Panc1 (cell line): ENCODE data around the gene KIR3DL3. TPM values are rescaled to one million over a fixed set of nuclear protein-coding genes. Genes with fewer than 3 reads are reported as not detected.
"Not testable (repeated sequence)": the region's sequence is repeated elsewhere in the genome, so short reads cannot be mapped to it uniquely, and the experiment has no call there.

ENCODE experiments used
- ATAC-seq: fragments of 200-7000 bp; cut with Tn5 transposase; 2 replicates; pipeline ENCODE4 v1.9.1; 2020; ENCODE audit warnings: mild to moderate bottlenecking, moderate library complexity
- BruUV-seq: library from RNA; stranded (reverse); fragments of 400-500 nt; replicated peaks from 2 replicates; lab custom pipeline; 2021; lab: Mats Ljungman, UMichigan
- CTCF ChIA-PET: fragments of 300-600 bp; sonication (Branson Sonifier 250); formaldehyde crosslinking; loops from one replicate; lab custom pipeline; 2022; ENCODE audit warnings: antibody characterized with exemption; lab: Charles Lee
- POLR2A ChIA-PET: fragments of 300-600 bp; sonication (Branson Sonifier 250); formaldehyde crosslinking; loops from one replicate; lab custom pipeline; 2022; ENCODE audit warnings: antibody characterized with exemption; lab: Charles Lee
- DNase-seq: peaks from one replicate; pipeline ENCODE4 v3.0.0-alpha.2; 2010; ENCODE audit warnings: low read depth, low spot score
- H3K27ac ChIP-seq: 2 replicates; pipeline ENCODE4 v1.5.1; 2011; ENCODE audit warnings: mild to moderate bottlenecking, low read length, inconsistent platforms
- H3K27me3 ChIP-seq: fragments of 200-500 bp; sonication (Bioruptor generic); 2 replicates; pipeline ENCODE4 v1.6.0; 2014; ENCODE audit warnings: low read length, inconsistent platforms; ENCODE audit not compliant: control insufficient read depth, insufficient read depth
- H3K36me3 ChIP-seq: fragments of 200-500 bp; sonication (Bioruptor generic); 2 replicates; pipeline ENCODE4 v1.5.1; 2014; ENCODE audit warnings: inconsistent platforms, mild to moderate bottlenecking, low read length, moderate library complexity; ENCODE audit not compliant: control insufficient read depth, insufficient read depth
- H3K4me1 ChIP-seq: 2 replicates; pipeline ENCODE4 v1.5.1; 2011; ENCODE audit warnings: inconsistent platforms, mild to moderate bottlenecking, low read length, moderate library complexity; ENCODE audit not compliant: control insufficient read depth, insufficient read depth
- H3K4me3 ChIP-seq, 2 experiments: 2 replicates each; pipeline ENCODE4 v1.5.1; 2011 to 2012; ENCODE audit warnings: low read depth in 2 of 2, low read length in 2 of 2, mild to moderate bottlenecking in 2 of 2, inconsistent platforms in 1 of 2, moderate library complexity in 1 of 2
- H3K9me3 ChIP-seq: fragments of 200-500 bp; sonication (Bioruptor generic); 2 replicates; pipeline ENCODE4 v1.5.1; 2014; ENCODE audit warnings: low read depth, mild to moderate bottlenecking, inconsistent platforms, low read length, moderate library complexity; ENCODE audit not compliant: control insufficient read depth, insufficient read depth
- in situ Hi-C: cut with HindIII; loops from 2 replicates; pipeline ENCODE4 v1.10.0; 2016; ENCODE audit warnings: low sequenced_read_pairs, low pct_unique_long_range_greater_than_20kb
- intact Hi-C: fragments of 100-400 bp; cut with micrococcal nuclease; formaldehyde crosslinking; loops from one replicate; pipeline ENCODE4 v1.10.0; 2022; ENCODE audit not compliant: unreplicated experiment
- total RNA-seq: library from RNA; stranded (reverse); gene quantifications from one replicate; pipeline ENCODE4 v1.2.1, GENCODE V29; 2021; ENCODE audit not compliant: unreplicated experiment

Gene KIR3DL3
- total RNA-seq, 1 experiment from 2014 or later, result not detected

GRCh38 chr19:54772666-54773065 is 48.4 kb downstream of the KIR3DL3 start:
- H3K27ac ChIP-seq, H3K27me3 ChIP-seq, POLR2A ChIA-PET, in situ Hi-C loops, BruUV-seq, DNase-seq, H3K36me3 ChIP-seq, H3K4me3 ChIP-seq, ATAC-seq, H3K4me1 ChIP-seq, CTCF ChIA-PET, H3K9me3 ChIP-seq: not testable (repeated sequence)
- intact Hi-C loops, result loop anchor here (5.0 kb wide), 2 partner anchors 60 to 75 kb away; partner anchors contain the start of gene KIR2DS4

- CTCF ChIA-PET, intact Hi-C loops, H3K9me3 ChIP-seq: not testable (repeated sequence)
Observed at GRCh38 chr19:54775095-54775815, 51.0 kb downstream of the KIR3DL3 start.

GRCh38 chr19:54775830-54776229 is 51.6 kb downstream of the KIR3DL3 start:
- ATAC-seq, in situ Hi-C loops, H3K4me3 ChIP-seq, H3K27me3 ChIP-seq, CTCF ChIA-PET, BruUV-seq, DNase-seq, H3K9me3 ChIP-seq, H3K27ac ChIP-seq, intact Hi-C loops, POLR2A ChIA-PET, H3K4me1 ChIP-seq, H3K36me3 ChIP-seq: not testable (repeated sequence)

More at GRCh38 chr19:54775095-54775815, 51.0 kb downstream of the KIR3DL3 start:
- H3K27me3 ChIP-seq, BruUV-seq, DNase-seq, H3K27ac ChIP-seq, in situ Hi-C loops, POLR2A ChIA-PET, H3K4me3 ChIP-seq, H3K4me1 ChIP-seq, H3K36me3 ChIP-seq: not testable (repeated sequence)
- ATAC-seq, result peak; percentile 40; the same call in 1 of the 2 replicates

- H3K27ac ChIP-seq, H3K27me3 ChIP-seq, H3K36me3 ChIP-seq, intact Hi-C loops, CTCF ChIA-PET, in situ Hi-C loops, H3K9me3 ChIP-seq, POLR2A ChIA-PET, DNase-seq, ATAC-seq, H3K4me1 ChIP-seq, BruUV-seq, H3K4me3 ChIP-seq: not testable (repeated sequence)
Observed at GRCh38 chr19:54777851-54778250, 53.6 kb downstream of the KIR3DL3 start.

DNA sequence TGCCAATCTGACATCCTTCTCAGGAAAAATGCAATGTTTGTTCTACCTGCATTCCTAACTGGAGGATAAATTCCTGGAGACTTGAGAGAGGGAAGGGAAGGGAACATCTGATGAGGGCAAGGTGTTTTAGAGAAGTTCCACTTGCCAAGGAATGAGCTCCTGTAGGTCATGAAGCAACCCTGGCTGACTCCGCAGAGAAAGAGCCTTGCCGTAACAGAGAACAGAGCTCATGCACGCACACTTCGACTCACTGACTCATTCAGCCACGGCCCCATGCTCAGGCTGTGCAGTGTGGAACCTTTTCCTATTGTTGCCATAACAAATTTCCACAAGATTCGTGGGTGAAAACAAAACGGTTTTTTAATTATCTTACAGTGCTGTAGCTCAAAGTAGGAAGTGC is 54.7 kb downstream of the KIR3DL3 start:
- H3K9me3 ChIP-seq, H3K36me3 ChIP-seq, in situ Hi-C loops, ATAC-seq, H3K4me1 ChIP-seq, H3K27me3 ChIP-seq, BruUV-seq, DNase-seq, H3K4me3 ChIP-seq, CTCF ChIA-PET, intact Hi-C loops, H3K27ac ChIP-seq: not testable (repeated sequence)
- POLR2A ChIA-PET, result interaction anchor here (0.6 kb wide), 1 partner anchor 219 kb away, joined by 18 read pairs; no protein-coding TSS in a partner anchor

DNA sequence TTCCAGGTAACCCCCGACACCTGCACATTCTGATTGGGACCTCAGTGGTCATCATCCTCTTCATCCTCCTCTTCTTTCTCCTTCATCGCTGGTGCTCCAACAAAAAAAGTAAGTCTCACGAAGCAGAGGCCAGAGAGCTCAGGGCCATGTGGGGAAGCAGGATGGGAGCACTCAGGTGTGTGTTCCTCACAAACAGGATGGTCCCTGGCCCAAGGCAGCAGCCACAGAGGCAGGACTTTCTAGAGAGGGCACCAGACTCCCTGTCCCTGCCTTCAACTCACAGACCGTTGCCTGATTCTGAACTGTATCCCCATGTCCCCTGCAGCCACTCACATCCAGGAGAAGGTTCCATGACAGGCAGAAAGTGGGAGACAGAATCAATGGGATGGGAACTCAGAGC is 58.7 kb downstream of the KIR3DL3 start:
- H3K4me3 ChIP-seq, H3K27me3 ChIP-seq, in situ Hi-C loops, POLR2A ChIA-PET, H3K4me1 ChIP-seq, H3K27ac ChIP-seq, BruUV-seq, H3K9me3 ChIP-seq, H3K36me3 ChIP-seq, ATAC-seq, intact Hi-C loops, CTCF ChIA-PET, DNase-seq: not testable (repeated sequence)
